HG03520 (cell line): Measurements from ENCODE around the gene ZBTB7B.
A peak's percentile ranks its signal among the peaks of the same experiment; 100 is the strongest.

Experiments
- ATAC-seq: cut with Tn5 transposase; IDR thresholded peaks from one replicate; pipeline ENCODE4 v1.9.1; 2021; ENCODE audit warnings: mild to moderate bottlenecking, moderate library complexity; ENCODE audit not compliant: unreplicated experiment

Gene ZBTB7B

DNA sequence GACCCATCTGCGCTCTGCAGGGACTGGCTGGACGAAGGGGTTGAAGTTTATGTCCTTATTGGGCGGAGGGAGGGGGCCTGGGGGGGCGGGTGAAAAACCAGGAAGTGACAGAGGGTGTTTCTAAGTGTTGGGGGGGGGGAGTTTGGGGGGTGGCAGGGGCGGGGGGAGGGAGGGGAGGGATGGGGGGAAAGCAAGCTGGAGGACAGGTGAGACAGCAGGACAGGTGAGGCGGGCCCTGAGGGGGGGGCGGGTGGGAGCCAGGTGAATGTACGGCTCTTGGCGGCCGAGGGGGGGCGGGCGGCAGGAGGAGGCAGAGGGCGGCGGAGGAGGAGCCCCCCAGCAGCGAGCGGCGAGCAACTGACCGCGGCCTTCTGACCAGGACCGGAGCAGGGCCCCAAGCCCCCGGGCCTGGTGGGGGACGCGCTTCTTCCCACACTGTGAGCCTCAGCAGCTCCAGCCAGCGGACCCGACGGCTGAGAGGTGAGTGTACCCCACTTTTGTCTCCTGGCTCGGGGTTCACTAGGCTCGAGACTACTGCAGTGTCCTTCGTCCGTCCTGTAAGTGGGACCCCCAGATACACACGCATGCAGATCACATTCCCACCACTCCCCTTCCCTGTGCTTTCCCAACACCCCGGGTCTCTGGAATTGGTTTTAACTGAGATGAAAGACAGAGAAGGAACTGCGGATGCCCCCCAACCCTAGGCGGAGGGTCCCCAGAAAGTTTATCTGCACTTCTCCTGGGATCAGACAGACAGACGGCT is at the start of gene ZBTB7B:
TSS of gene ZBTB7B (plus strand) at position 339 of the 763 bp plus-strand sequence. CDS start 11,859 bp downstream, outside the sequence.
- no peak for ATAC-seq

- no peak for ATAC-seq
Observed at GRCh38 chr1:154953611-154954038, 49.0 kb upstream of the ZBTB7B start.

DNA sequence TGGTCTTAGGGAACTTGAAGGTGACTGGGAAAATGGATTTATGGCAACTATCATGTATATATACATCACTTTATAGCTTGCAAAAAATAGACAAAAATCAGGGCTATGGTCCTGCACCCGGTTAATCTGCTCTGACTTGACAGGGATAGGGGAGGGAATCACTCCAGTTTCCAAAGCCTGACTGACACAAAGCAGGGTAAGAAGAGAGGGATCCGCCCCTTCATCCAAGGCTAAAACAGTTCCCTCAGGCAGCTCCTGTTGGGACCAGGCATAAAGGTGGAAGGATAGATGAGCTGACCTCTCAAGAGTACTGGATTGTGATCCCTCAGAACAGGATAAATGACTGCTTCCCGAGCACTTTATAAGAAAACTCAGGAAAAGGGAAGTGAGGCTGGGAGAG is 48.1 kb upstream of the ZBTB7B start:
- ATAC-seq: no peak

DNA sequence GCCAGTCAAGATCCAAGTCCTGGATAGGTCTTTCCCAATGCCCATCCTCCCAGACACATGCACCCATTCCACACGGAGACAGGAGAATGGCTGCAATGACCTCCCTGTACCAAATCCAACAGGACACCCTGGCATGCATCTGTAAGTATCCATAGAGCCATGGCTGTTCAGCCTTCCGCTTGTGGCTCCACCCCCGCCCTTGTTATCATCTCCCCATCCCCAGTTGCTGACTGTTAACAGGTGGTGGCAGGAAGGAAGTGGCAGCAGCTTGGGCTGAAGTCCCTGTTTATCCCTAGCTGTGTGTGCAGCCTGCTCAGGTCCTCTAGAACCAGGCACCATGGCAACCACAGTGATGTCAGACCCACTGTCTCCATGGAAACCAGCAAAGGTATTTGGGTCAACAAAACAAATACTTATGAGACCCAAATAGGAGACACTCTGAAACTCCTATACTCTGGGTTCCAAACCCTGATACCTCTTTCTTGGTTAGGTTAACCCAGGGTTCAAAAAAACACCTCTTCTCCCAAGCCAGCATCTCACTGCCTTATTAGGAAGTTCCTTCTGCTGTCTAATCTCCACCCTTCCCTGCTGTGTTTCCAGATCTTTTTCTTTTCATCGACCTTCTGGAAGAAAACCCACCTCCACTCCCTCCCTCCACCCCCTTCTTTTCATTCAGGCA is 47.4 kb upstream of the ZBTB7B start:
- peak; percentile 63 for ATAC-seq

GRCh38 chr1:154955718-154956543 is 46.7 kb upstream of the ZBTB7B start, which contains the start of gene PBXIP1:
Gene PBXIP1 (minus strand): TSS chr1:154956099. CDS start chr1:154953721, 2,378 bp downstream.
- peak; percentile 48 for ATAC-seq

DNA sequence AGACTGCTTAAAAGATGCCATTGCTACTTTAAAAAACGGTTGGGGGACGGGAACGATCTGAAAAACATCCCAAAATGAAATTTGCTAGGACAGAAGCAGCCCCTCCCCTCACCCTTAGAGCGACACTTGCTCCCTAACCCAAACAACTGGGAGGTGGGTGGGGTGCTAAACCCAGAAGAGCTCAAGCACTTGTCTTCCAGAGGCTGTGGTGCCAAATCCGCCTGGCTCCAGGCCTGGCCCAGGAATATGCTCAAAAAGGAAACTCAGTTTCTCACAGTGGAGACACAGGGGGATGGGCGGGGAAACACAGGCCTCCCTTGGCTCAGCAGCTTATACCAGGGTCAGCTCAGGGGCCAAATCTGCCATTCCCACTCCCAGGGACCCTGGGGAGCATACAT is 46.1 kb upstream of the ZBTB7B start:
- no peak for ATAC-seq

- no peak for ATAC-seq
Observed at GRCh38 chr1:154957091-154957657, 45.4 kb upstream of the ZBTB7B start.

GRCh38 chr1:154958036-154958435 is 44.6 kb upstream of the ZBTB7B start:
- ATAC-seq: no peak

- ATAC-seq: no peak
Observed at GRCh38 chr1:154958681-154959425, 43.7 kb upstream of the ZBTB7B start.

DNA sequence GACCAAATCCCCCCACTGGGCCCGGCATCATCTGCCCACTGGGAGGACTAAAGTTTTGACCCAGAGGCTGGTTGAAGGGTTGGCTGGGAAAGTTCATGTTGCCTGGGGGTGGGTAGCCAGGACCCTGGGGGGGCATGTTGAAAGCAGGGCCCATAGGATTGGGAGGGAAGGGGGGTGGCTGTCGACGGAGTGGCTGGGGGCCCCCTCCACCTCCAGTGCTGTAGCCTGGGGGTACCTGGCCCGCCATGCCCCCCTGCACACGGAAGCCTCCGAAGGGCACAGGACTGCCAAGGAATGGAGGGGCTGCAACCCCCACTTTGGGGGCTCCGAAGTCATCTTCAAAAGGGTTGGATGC is 43.2 kb upstream of the ZBTB7B start:
- no peak for ATAC-seq

- ATAC-seq: no peak
Observed at GRCh38 chr1:154960446-154961136, 42.0 kb upstream of the ZBTB7B start.

DNA sequence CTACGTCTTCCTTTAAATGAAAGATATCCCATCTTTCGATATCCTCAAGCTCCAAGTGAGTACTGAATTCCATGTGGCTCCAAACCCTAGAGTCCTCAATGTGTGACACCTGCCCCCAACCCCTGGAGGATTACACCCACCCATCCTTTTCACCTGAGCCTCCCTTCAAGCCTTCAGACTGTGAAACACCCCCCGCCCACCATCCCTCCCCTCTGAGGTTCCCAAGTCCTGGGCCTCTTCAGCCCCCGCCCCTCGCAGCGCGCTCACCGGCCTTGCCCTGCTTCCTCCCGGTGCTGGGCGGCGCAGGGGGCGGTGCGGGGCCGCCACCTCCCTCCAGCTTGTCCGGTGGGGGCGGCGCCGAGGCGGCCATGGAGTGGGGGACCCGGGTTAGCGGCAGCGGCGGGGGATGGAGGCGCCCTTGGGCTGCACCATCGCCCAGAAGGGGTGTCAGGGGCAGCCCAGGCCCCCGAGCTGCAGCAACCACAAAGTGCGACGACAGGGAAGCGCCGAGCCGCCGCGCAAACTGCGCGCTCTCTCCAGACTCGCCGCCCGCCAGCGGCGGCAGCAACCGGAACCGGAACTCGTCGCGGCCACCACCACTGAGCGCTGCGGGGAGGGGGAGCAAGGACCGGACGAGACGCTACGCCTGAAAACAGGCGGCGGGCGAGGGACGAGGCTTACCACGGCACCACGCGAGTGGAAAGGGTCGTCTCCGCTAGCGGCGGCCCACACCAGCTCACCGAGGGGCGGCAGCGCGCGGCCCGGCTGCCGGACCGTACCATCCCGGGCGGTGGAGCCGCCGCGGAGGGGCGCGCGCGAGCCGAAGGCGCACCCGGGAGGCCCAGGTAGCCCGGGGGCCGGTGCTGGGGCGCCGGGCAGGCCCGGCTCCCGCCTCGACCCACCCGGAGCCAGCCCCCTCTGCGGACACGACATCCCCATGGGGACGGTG is 41.1 kb upstream of the ZBTB7B start, which contains the start of gene PYGO2:
TSS of gene PYGO2 (minus strand) at position 576 of the 949 bp plus-strand sequence. CDS start at position 370, 206 bp downstream.
- peak; percentile 67 for ATAC-seq

DNA sequence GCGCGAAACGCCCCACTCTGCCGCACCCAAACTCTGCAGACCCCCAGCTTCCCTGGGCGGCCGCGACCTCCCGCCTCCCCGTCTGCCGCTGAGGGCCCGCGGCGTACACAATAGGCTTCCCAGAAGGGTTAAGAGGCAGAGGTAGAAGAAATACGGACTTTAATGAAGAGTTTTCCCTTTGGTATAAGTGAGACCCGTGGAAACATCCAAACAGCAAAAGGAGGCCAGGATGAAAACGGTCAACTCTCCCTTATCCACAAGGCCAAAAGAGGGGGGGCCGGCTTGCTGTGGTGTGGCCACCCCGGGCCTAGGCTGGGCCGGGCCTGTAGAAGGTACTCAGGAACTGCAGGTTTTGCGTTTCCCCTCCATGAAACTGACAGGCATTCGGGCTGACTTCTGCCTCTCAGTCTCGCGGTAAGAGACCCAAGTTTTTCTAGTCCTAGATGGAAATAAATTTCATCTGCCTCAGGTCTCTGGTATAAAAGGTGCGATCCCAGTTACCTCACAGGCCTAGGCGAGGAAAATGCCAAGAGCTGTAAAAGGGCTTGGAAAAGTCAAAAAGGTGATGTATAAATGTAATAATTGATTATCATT is 40.3 kb upstream of the ZBTB7B start:
- no peak for ATAC-seq

DNA sequence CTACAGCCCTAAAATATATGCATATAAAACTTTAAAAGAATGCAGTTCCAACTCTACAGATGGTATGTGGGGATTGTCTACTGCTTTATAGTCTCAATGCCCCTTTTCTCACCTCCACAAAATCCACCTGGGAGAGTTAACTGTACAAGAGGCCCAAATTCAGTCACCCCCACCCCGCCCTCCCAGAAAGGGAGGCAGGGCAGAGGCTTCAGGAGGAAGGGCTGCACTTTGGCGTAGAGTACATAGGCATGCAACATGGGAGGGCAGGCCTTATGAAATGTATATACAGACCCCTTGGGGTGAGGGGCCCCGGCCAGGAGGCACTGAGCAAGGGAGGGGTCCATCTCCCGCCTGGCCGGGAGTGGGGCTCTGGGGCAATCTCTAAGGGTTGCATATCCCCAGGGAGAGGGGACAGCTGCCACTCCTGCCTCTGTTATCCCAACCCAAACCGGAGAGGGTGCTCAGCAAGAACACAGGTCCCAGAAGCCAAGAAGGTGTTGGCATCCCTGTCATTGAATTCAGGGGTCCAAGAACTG is 39.7 kb upstream of the ZBTB7B start:
- no peak for ATAC-seq

- ATAC-seq: no peak
Observed at GRCh38 chr1:154963643-154964042, 39.0 kb upstream of the ZBTB7B start.

DNA sequence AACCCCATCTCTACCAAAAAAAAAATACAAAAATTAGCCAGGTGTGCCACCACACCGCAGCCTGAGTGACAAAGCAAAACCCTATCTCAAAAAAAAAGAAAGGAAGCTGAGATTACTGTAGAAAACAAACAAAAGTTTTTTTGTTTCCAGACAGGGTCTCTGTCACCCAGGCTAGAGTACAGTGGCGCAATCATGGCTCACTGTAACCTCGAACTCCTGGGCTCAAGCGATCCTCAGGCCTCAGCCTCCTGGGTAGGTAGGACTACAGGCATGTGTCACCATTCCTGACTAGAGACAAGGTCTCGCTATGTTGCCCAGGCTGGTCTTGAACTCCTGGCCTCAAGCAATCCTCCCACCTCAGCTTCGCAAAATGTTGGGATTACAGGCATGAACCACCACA is 38.2 kb upstream of the ZBTB7B start:
- ATAC-seq: no peak

DNA sequence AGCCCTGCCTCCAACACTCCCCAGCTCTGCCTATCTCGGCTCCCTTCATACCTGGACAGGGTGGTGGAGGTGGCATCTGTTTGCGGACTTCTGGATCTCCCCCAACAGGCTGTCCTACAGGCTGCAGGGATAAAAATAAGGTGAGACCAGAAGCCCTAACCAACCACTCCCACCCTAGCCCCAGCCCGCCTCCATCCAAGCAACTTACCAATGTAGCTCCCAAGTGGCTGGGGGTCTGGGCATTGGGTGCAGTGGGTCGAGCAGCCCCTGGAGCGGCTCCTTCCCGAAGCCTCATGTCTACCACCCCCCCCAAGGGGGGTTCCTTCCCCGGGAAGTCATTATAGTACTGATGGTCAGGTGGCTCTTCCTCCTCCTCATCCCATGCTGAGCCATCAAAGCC is 36.5 kb upstream of the ZBTB7B start:
- ATAC-seq: no peak
